Activated CD4-positive, alpha-beta memory T cell treated with anti-CD3 and anti-CD28 coated beads, Interleukin-2, amount 10 ng/mL, durations not matched to agents 7 days and 5 days (primary cell): ENCODE results near the gene TFR2. TPM values are rescaled to one million over a fixed set of nuclear protein-coding genes. Genes with fewer than 3 reads are reported as not detected.

Experiments
- CTCF ChIA-PET: fragments of 350-600 bp; sonication (Branson Sonifier 250); formaldehyde crosslinking; loops from one replicate; lab custom pipeline; 2021; ENCODE audit warnings: antibody characterized with exemption, inconsistent platforms; lab: Charles Lee
- POLR2A ChIA-PET: fragments of 350-600 bp; sonication (Branson Sonifier 250); formaldehyde crosslinking; loops from one replicate; lab custom pipeline; 2021; ENCODE audit warnings: antibody characterized with exemption; lab: Charles Lee
- DNase-seq: peaks from one replicate; pipeline ENCODE4 v3.0.0-alpha.2; 2020
- H3K27ac Mint-ChIP-seq: one replicate; pipeline ENCODE4 v1.8.0; 2021; ENCODE audit warnings: mild to moderate bottlenecking, mixed read lengths
- H3K27me3 Mint-ChIP-seq: one replicate; pipeline ENCODE4 v1.8.0; 2021; ENCODE audit warnings: mixed read lengths
- H3K36me3 Mint-ChIP-seq: one replicate; pipeline ENCODE4 v1.8.0; 2021; ENCODE audit warnings: low read depth, mixed read lengths
- H3K4me1 Mint-ChIP-seq: one replicate; pipeline ENCODE4 v1.8.0; 2021; ENCODE audit warnings: mixed read lengths
- H3K4me3 Mint-ChIP-seq: one replicate; pipeline ENCODE4 v1.8.0; 2021; ENCODE audit warnings: mild to moderate bottlenecking, mixed read lengths
- H3K9me3 Mint-ChIP-seq: one replicate; pipeline ENCODE4 v1.8.0; 2021; ENCODE audit warnings: mixed read lengths
- total RNA-seq, 2 experiments: library from RNA; stranded (reverse); gene quantifications; one replicate each; pipeline ENCODE4 v1.2.3, GENCODE V29; 2021

Gene TFR2
- total RNA-seq, 2 experiments from 2014 or later: 8.8 to 9.2 TPM

GRCh38 chr7:100586266-100587025 lies 54.9 kb downstream of the TFR2 start, which contains the start of gene FBXO24:
TSS of gene FBXO24 (plus strand) at chr7:100586328. CDS start at chr7:100586626, 298 bp downstream.
- ChIA-PET POLR2A (interaction anchor here (0.6 to 6.8 kb wide), 40 partner anchors 9 to 484 kb away, joined by 3 to 89 read pairs (median 8); partner anchors contain the start of genes AGFG2, AP4M1, GIGYF1 and GNB2), CTCF (interaction anchor here (0.6 to 4.8 kb wide), 25 partner anchors 8 to 555 kb away, joined by 3 to 47 read pairs (median 4); partner anchors contain the start of genes GNB2, MOSPD3, PCOLCE and POP7)
- peak; percentile 100 for DNase-seq
- Mint-ChIP-seq H3K4me1 (peaks cover 30% of the 10 kb centered on the region), H3K36me3 (peaks cover 28% of the 10 kb centered on the region), H3K9me3 (no peaks in the 10 kb centered on the region), H3K27ac (peak within 1 kb of the TSS; percentile 97), H3K4me3 (peak within 1 kb of the TSS; percentile 95), H3K27me3 (peaks cover 9% of the 10 kb centered on the region)

DNA sequence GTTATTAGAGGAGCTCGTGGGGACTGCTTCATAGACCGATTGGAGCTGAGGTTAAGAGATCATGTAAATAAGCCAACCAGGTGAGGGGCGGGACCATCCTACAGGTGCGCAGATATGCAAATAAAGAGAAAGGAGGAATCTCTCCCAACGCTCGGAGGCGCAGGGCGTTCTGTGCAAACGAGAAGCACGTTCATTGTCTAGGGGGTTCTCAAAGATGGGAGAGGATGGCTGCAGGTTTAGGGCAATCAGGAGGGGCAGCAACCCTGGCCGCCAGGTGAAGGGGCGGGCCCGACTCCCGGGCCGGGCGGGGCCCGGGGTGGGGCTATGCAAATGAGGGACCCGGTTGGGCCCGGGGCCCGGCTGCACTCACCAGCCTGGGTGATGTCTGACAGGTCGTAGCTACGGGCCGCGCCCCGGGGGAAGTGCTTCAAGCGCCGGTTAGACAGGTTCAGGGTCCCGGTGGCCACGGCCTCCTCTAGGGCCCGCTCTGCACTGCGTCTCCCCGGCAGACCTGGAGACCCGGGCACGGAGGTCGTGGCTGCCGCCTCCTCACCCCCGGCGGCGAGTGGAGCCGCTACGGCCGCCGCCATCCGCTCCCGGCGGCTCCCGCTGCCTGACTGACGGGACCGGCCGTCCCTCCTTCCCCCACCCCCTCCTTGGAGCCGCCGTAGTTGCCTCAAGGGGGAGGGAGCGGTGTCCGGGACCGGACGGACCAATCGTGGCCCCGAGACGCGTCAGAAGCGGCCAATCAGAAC lies 55.7 kb downstream of the TFR2 start, which contains the start of gene LRCH4:
Gene LRCH4, minus strand, starts transcription at position 619 of the 755 bp plus-strand sequence. Its CDS starts 29 bp downstream, at position 590.
- Mint-ChIP-seq H3K36me3 (peaks cover 28% of the 10 kb centered on the region), H3K4me1 (peaks cover 30% of the 10 kb centered on the region), H3K9me3 (no peaks in the 10 kb centered on the region), H3K27ac (peak within 1 kb of the TSS; percentile 97), H3K27me3 (peaks cover 9% of the 10 kb centered on the region), H3K4me3 (peak within 1 kb of the TSS; percentile 95)
- DNase-seq: peak; percentile 73
- ChIA-PET POLR2A (interaction anchor here (0.6 to 6.8 kb wide), 45 partner anchors 8 to 485 kb away, joined by 3 to 89 read pairs (median 8); partner anchors contain the start of genes AGFG2, AP4M1, GIGYF1 and GNB2), CTCF (interaction anchor here (0.6 to 4.8 kb wide), 27 partner anchors 9 to 556 kb away, joined by 3 to 47 read pairs (median 4); partner anchors contain the start of genes GNB2, MOSPD3, PCOLCE and POP7)

GRCh38 chr7:100584683-100585510 lies 56.5 kb downstream of the TFR2 start:
- Mint-ChIP-seq H3K27me3 (peaks cover 4% of the 10 kb centered on the region), H3K4me1 (peaks cover 30% of the 10 kb centered on the region), H3K9me3 (no peaks in the 10 kb centered on the region), H3K27ac (peak overlapping the region; percentile 97), H3K36me3 (peaks cover 28% of the 10 kb centered on the region), H3K4me3 (peak overlapping the region; percentile 95)
- no peak for DNase-seq
- POLR2A ChIA-PET: interaction anchor here (0.5 to 6.8 kb wide), 35 partner anchors 7 to 484 kb away, joined by 3 to 89 read pairs (median 10); partner anchors contain the start of genes AGFG2, GIGYF1, GNB2 and MEPCE
- CTCF ChIA-PET: interaction anchor here (0.5 to 4.8 kb wide), 14 partner anchors 15 to 450 kb away, joined by 3 to 47 read pairs (median 5); partner anchors contain the start of genes MOSPD3 and POP7

GRCh38 chr7:100584054-100584682 lies 57.2 kb downstream of the TFR2 start:
- no peak for DNase-seq
- ChIA-PET CTCF (interaction anchor here (0.5 to 4.8 kb wide), 13 partner anchors 13 to 450 kb away, joined by 3 to 47 read pairs (median 4); partner anchors contain the start of genes MOSPD3 and POP7), POLR2A (interaction anchor here (0.6 to 6.8 kb wide), 30 partner anchors 11 to 483 kb away, joined by 3 to 89 read pairs (median 11); partner anchors contain the start of genes AGFG2, AP4M1, GIGYF1 and MCM7)
- H3K27ac Mint-ChIP-seq: peak overlapping the region; percentile 97
- H3K27me3 Mint-ChIP-seq: peaks cover 1% of the 10 kb centered on the region
- H3K36me3 Mint-ChIP-seq: peaks cover 29% of the 10 kb centered on the region
- peaks cover 30% of the 10 kb centered on the region for H3K4me1 Mint-ChIP-seq
- H3K9me3 Mint-ChIP-seq: no peaks in the 10 kb centered on the region
- H3K4me3 Mint-ChIP-seq: peak overlapping the region; percentile 95

DNA sequence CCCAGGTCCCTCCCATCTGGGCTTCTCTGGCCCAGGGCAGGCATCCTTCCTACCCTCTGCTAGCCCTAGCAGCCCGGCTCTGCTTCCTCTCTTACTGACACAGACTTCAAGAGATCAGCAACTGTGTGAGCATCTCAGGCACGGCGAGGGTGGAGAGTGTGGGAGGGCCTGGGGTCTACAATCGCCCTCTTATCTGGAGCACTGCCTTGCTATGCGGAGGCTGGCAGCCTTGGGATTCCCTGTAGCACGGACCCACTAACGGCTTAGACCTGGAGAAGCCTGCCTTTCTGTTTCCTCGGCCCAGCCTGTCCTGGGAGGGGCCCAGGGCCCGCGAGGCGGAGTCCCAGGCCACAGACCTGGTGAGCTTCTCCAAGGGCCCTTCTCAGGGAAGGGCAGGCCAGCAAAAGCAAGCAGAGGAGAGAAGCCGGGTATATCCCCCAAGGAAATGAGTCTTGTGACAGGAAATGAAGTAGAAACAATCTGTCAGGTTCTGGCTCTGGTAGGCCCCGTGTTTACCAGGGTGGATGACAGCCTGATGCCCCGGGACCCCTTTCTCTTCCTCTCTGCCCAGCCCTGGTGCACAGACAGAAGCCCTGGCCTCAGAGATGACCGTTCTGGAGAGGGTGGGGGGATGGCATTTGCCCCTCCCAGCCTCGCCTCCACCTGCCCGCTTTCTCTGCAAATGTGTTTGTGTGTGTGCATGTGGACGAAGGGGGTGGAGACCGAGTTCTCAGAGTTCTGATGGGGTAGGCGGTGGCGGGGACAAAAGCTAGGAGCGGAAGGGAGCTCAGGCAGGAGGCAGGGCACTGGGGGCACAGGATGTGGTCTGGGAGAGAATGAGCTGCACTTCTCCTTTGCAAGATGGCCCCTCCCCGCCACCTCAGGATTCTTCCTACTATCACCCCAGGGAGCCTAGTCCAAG lies 58.0 kb downstream of the TFR2 start:
- CTCF ChIA-PET: interaction anchor here (0.7 to 4.8 kb wide), 9 partner anchors 12 to 123 kb away, joined by 3 to 47 read pairs (median 4); partner anchors contain the start of genes MOSPD3 and POP7

GRCh38 chr7:100582650-100583049 lies 58.7 kb downstream of the TFR2 start:
- Mint-ChIP-seq H3K9me3 (no peaks in the 10 kb centered on the region), H3K27me3 (no peaks in the 10 kb centered on the region), H3K4me3 (peak overlapping the region; percentile 95), H3K4me1 (peaks cover 25% of the 10 kb centered on the region), H3K27ac (peak overlapping the region; percentile 97), H3K36me3 (peaks cover 43% of the 10 kb centered on the region)
- DNase-seq: no peak
- CTCF ChIA-PET: interaction anchor here (1.4 kb wide), 1 partner anchor 19 kb away, joined by 4 read pairs; no protein-coding TSS in a partner anchor
- POLR2A ChIA-PET: interaction anchor here (1.0 to 6.8 kb wide), 15 partner anchors 10 to 105 kb away, joined by 3 to 89 read pairs (median 22); partner anchors contain the start of genes AGFG2, MOSPD3, PCOLCE and TSC22D4

More for the DNA sequence above, 58.0 kb downstream of the TFR2 start:
- peaks cover 29% of the 10 kb centered on the region for H3K4me1 Mint-ChIP-seq
- H3K4me3 Mint-ChIP-seq: peak overlapping the region; percentile 95
- H3K9me3 Mint-ChIP-seq: no peaks in the 10 kb centered on the region
- H3K36me3 Mint-ChIP-seq: peaks cover 36% of the 10 kb centered on the region
- H3K27me3 Mint-ChIP-seq: no peaks in the 10 kb centered on the region
- DNase-seq: peak; percentile 85
- POLR2A ChIA-PET: interaction anchor here (0.6 to 6.8 kb wide), 28 partner anchors 11 to 482 kb away, joined by 3 to 89 read pairs (median 10); partner anchors contain the start of genes AGFG2, AP4M1, GIGYF1 and MCM7
- H3K27ac Mint-ChIP-seq: peak overlapping the region; percentile 97

DNA sequence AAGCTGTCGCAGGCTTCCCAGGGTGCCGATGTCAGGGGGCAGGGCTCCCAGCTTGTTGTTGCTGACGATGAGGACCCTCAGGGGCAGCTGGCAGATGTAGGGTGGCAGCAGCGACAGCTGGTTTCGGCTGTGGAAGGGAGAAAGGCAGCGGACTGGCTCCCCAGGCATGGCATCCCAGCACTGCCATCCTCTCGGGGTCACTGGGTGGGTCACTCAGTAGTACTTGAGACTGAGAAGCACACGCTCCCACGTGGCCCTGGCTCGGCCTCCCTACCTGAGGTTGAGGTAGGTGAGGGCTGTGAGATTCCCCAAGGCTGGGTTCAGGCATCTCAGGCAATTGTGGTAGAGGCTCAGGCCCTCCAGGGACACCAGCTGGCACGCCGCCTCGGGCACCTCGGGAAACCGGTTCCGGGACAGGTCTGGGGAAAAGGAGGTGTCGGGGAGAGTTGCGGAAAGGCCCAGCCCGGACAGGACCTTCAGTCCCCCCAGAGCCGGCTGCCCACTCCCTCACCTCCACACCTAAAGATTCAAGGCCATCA lies 59.2 kb downstream of the TFR2 start:
- Mint-ChIP-seq H3K4me1 (peaks cover 24% of the 10 kb centered on the region), H3K36me3 (peaks cover 46% of the 10 kb centered on the region), H3K27ac (peak overlapping the region; percentile 97), H3K4me3 (peak overlapping the region; percentile 95), H3K9me3 (no peaks in the 10 kb centered on the region), H3K27me3 (no peaks in the 10 kb centered on the region)
- no peak for DNase-seq
- POLR2A ChIA-PET: interaction anchor here (0.9 to 6.8 kb wide), 7 partner anchors 10 to 103 kb away, joined by 3 to 89 read pairs (median 4); partner anchors contain the start of genes MOSPD3, PCOLCE and TSC22D4
- CTCF ChIA-PET: interaction anchor here (0.9 kb wide), 1 partner anchor 23 kb away, joined by 3 read pairs; no protein-coding TSS in a partner anchor

- CTCF ChIA-PET: no interaction called here
- Mint-ChIP-seq H3K9me3 (no peaks in the 10 kb centered on the region), H3K4me3 (no peak overlapping the region), H3K27me3 (no peaks in the 10 kb centered on the region), H3K4me1 (peaks cover 19% of the 10 kb centered on the region), H3K36me3 (peaks cover 57% of the 10 kb centered on the region), H3K27ac (no peak overlapping the region)
- POLR2A ChIA-PET: interaction anchor here (0.7 to 6.8 kb wide), 6 partner anchors 8 to 36 kb away, joined by 3 to 89 read pairs (median 3); partner anchors contain the start of genes MOSPD3 and PCOLCE
- DNase-seq: no peak
Observed at GRCh38 chr7:100580466-100581283, 60.7 kb downstream of the TFR2 start.
